Measurements from ENCODE around the gene SLC22A1.

DNA sequence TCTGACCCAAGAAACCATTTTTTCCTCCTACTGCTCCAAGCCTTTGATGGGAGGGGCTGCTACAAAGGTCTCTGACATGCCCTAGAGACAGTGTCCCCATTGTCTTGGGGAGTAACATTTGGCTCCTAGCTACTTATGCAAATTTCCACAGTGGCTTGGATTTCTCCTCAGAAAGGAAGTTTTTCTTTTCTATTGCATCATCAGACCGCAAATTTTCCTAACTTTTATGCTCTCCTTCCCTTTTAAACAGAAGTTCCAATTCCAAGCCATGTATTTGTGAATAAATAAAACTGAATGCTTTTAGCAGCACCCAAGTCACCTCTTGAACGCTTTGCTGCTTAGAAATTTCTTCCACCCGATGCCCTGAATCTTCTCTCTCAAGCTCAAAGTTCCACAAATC is 86.0 kb downstream of the SLC22A1 start:
- TF ChIP-seq, protein P1, sequence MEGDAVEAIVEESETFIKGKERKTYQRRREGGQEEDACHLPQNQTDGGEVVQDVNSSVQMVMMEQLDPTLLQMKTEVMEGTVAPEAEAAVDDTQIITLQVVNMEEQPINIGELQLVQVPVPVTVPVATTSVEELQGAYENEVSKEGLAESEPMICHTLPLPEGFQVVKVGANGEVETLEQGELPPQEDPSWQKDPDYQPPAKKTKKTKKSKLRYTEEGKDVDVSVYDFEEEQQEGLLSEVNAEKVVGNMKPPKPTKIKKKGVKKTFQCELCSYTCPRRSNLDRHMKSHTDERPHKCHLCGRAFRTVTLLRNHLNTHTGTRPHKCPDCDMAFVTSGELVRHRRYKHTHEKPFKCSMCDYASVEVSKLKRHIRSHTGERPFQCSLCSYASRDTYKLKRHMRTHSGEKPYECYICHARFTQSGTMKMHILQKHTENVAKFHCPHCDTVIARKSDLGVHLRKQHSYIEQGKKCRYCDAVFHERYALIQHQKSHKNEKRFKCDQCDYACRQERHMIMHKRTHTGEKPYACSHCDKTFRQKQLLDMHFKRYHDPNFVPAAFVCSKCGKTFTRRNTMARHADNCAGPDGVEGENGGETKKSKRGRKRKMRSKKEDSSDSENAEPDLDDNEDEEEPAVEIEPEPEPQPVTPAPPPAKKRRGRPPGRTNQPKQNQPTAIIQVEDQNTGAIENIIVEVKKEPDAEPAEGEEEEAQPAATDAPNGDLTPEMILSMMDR (IDR thresholded peaks at IDR 0.05): no peak
- no peak for TF ChIP-seq POLR2AphosphoS5 (IDR thresholded peaks at IDR 0.05; ENCODE audit: insufficient read depth in 1 of 2, low read depth in 1 of 2)

Measured in vagina (tissue), 2 donors.